OCI-LY3 (cell line): ENCODE measurements around the gene DENND2C.

Experiments used
- H2AFZ ChIP-seq: fragments of 200-600, 300-600 bp; shearing (Covaris generic); 2 replicates; pipeline ENCODE4 v1.6.0; 2014; ENCODE audit warnings: antibody characterized with exemption, low read depth, low read length
- H3K27ac ChIP-seq: fragments of 200-600, 300-600 bp; sonication (generic); 2 replicates; pipeline ENCODE4 v1.5.1; 2014; ENCODE audit warnings: mild to moderate bottlenecking, low read length, moderate library complexity, mixed read lengths
- H3K27me3 ChIP-seq: fragments of 200-600, 300-600 bp; sonication (generic); 2 replicates; pipeline ENCODE4 v1.6.1; 2014; ENCODE audit warnings: low read depth, low read length, mixed read lengths
- H3K36me3 ChIP-seq: fragments of 200-600, 300-600 bp; sonication (generic); replicated peaks from 2 replicates; pipeline ENCODE3; 2014; ENCODE audit warnings: low read depth, low read length, mixed read lengths
- H3K4me1 ChIP-seq: fragments of 300-600, 200-600 bp; sonication (generic); 2 replicates; pipeline ENCODE4 v1.6.1; 2014; ENCODE audit warnings: low read length, mixed read lengths
- H3K4me2 ChIP-seq: fragments of 200-600, 300-600 bp; sonication (generic); 2 replicates; pipeline ENCODE4 v1.6.1; 2014; ENCODE audit warnings: low read length, mixed read lengths
- H3K4me3 ChIP-seq: fragments of 300-600, 200-600 bp; sonication (generic); 2 replicates; pipeline ENCODE4 v1.5.1; 2014; ENCODE audit warnings: antibody characterized with exemption, mild to moderate bottlenecking, low read length, moderate library complexity
- H3K79me2 ChIP-seq: fragments of 300-600, 200-600 bp; shearing (Covaris generic); 2 replicates; pipeline ENCODE4 v1.6.1; 2014; ENCODE audit warnings: mild to moderate bottlenecking, low read length, mixed read lengths
- H3K9ac ChIP-seq: fragments of 300-600, 200-600 bp; shearing (Covaris generic); 2 replicates; pipeline ENCODE4 v1.6.0; 2014; ENCODE audit warnings: mild to moderate bottlenecking, low read length, moderate library complexity
- H3K9me3 ChIP-seq: fragments of 200-600, 300-600 bp; shearing (Covaris generic); 2 replicates; pipeline ENCODE4 v1.6.1; 2014; ENCODE audit warnings: low read length, mixed read lengths; ENCODE audit not compliant: insufficient read depth
- H4K20me1 ChIP-seq: fragments of 200-600, 300-600 bp; sonication (generic); 2 replicates; pipeline ENCODE4 v1.6.1; 2016; ENCODE audit warnings: low read length, mixed read lengths; ENCODE audit not compliant: insufficient read depth
- CTCF ChIP-seq: fragments of 200-600, 300-600 bp; sonication (generic); IDR thresholded peaks from 2 replicates; pipeline ENCODE4 v1.5.1; 2014; ENCODE audit warnings: antibody characterized with exemption, low read length, low read depth
- EZH2phosphoT487 ChIP-seq: fragments of 200-600 bp; shearing (Covaris generic); IDR thresholded peaks from 2 replicates; pipeline ENCODE4 v1.6.1; 2018; ENCODE audit warnings: antibody characterized with exemption, mixed run types, low read depth

DENND2C gene

GRCh38 chr1:114648503-114648902 is 21.3 kb downstream of the DENND2C start:
- no peak overlapping the region for H3K9ac ChIP-seq
- no peaks in the 10 kb centered on the region for H3K36me3 ChIP-seq
- H3K27ac ChIP-seq: no peak overlapping the region
- no peak overlapping the region for H2AFZ ChIP-seq
- no peak for TF ChIP-seq CTCF
- TF ChIP-seq EZH2phosphoT487: no peak
- H3K4me1 ChIP-seq: no peaks in the 10 kb centered on the region
- no peak overlapping the region for H3K4me3 ChIP-seq
- H4K20me1 ChIP-seq: no peaks in the 10 kb centered on the region
- H3K4me2 ChIP-seq: no peak overlapping the region
- H3K79me2 ChIP-seq: no peaks in the 10 kb centered on the region
- no peaks in the 10 kb centered on the region for H3K27me3 ChIP-seq
- H3K9me3 ChIP-seq: no peaks in the 10 kb centered on the region

GRCh38 chr1:114641377-114641776 is 28.5 kb downstream of the DENND2C start:
- TF ChIP-seq EZH2phosphoT487: no peak
- TF ChIP-seq CTCF: no peak
- Histone ChIP-seq H3K27ac (no peak overlapping the region), H3K4me1 (no peaks in the 10 kb centered on the region), H4K20me1 (no peaks in the 10 kb centered on the region), H3K9me3 (no peaks in the 10 kb centered on the region), H3K9ac (no peak overlapping the region), H2AFZ (no peak overlapping the region), H3K79me2 (no peaks in the 10 kb centered on the region), H3K36me3 (no peaks in the 10 kb centered on the region), H3K4me3 (no peak overlapping the region), H3K27me3 (no peaks in the 10 kb centered on the region), H3K4me2 (no peak overlapping the region)

- no peak overlapping the region for H3K4me3 ChIP-seq
Observed at GRCh38 chr1:114638910-114639309, 30.9 kb downstream of the DENND2C start.

GRCh38 chr1:114632427-114632826 is 37.4 kb downstream of the DENND2C start:
- no peaks in the 10 kb centered on the region for H3K4me1 ChIP-seq
- no peak overlapping the region for H3K4me2 ChIP-seq
- H3K9ac ChIP-seq: no peak overlapping the region
- no peaks in the 10 kb centered on the region for H4K20me1 ChIP-seq
- no peak overlapping the region for H3K27ac ChIP-seq
- no peak for TF ChIP-seq EZH2phosphoT487
- TF ChIP-seq CTCF: no peak
- no peaks in the 10 kb centered on the region for H3K9me3 ChIP-seq
- H2AFZ ChIP-seq: no peak overlapping the region
- no peaks in the 10 kb centered on the region for H3K79me2 ChIP-seq
- no peaks in the 10 kb centered on the region for H3K27me3 ChIP-seq
- H3K4me3 ChIP-seq: no peak overlapping the region
- H3K36me3 ChIP-seq: no peaks in the 10 kb centered on the region

More at GRCh38 chr1:114638910-114639309, 30.9 kb downstream of the DENND2C start:
- Histone ChIP-seq H3K4me1 (no peaks in the 10 kb centered on the region), H4K20me1 (no peaks in the 10 kb centered on the region), H3K9me3 (no peaks in the 10 kb centered on the region), H3K27ac (no peak overlapping the region), H3K79me2 (no peaks in the 10 kb centered on the region), H3K36me3 (no peaks in the 10 kb centered on the region), H2AFZ (no peak overlapping the region), H3K27me3 (no peaks in the 10 kb centered on the region), H3K9ac (no peak overlapping the region), H3K4me2 (no peak overlapping the region)
- TF ChIP-seq CTCF: no peak
- no peak for TF ChIP-seq EZH2phosphoT487
